Kidney tubule cell (primary cell): ENCODE measurements around the gene FRMPD2.
"Not testable (repeated sequence)": the region's sequence is repeated elsewhere in the genome, so short reads cannot be mapped to it uniquely, and the experiment has no call there.

Source experiments
- DNase-seq: peaks from one replicate; pipeline ENCODE4 v3.0.0-alpha.2; 2018; ENCODE audit warnings: low spot score

FRMPD2 gene

DNA sequence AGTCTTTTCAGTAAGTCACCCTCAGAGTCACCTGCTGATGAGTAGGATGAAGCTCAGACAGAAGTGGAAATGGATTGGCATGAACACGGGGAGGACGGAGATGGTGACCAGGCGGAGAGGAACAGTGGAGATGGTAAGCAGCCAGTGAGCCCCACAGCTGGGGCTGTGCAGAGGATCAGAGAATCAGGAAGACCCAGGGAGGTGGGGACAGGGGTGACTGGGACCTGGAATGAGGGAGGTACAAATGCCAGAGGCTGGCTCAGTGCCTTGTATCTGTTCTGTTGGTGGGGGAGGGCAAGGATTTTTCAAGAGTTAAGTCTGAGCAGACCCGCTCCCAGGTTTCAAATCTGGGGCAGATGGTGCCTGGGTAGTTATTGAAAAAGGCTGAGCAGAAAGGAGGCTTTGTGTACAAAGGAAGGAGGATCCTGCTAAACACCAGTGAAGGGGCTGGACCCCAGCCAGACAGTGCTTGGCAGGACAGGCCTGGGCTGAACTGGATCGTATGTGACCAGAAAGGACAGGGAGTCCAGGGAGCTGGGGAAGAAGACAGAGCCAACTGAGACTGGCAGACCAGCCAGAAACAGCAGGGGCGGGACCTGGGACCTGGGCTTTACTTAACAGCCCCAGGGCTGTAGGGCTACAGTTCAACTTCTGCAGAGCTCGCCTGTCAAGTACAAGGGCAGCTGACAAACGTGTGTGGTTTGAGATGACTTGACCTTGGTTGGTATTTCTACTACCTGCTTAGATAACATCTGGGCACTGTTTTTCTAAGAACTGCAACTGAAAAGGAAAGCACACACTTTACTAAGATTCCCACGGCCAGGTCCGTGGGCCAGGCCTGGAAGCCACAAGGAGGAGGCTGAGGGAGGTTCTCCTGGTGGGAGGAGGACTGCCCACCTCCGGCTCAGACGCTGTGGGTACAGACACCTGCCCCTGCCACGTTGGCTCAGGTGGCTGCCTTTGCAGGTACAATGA is 13.2 kb upstream of the FRMPD2 start:
- peak; percentile 19 for DNase-seq

DNA sequence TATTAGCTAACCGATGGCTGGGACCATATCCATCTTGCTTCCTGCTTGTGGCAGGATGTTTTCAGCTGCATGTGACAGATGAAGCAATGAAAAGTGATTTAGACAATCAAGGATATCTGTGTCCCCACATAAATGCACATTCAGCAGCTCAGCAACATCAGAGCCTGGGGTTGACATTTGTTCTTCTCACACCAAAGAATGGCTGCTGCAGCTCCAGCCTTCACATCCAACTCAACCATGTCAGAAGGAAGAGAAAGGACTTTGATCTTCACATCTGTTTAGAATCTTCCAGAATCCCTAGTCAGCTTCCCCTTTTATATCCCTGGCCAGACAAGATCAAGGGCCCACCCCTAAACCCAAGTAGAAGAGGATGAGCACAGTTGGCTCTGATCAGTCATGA is 11.9 kb upstream of the FRMPD2 start:
- DNase-seq, result no peak

DNA sequence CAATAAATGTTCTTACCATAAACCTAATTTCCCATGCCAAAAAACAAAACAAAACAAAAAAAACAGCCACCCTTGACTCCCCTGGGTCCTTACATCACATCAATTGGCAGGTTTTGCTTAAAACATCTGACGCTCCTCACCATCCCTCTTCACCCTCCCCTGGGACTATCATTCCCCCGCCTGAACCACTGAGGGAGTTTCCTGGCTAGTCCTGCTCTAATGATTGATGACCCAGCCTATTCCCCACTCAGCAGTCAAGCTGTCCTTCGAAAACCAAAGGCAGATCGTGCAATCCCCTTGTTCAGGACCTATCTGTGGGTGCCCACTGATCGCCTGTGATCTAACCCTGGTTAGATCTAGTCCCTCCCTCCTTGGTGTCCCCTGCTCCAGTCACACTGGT is 11.2 kb upstream of the FRMPD2 start:
- DNase-seq, result no peak

DNA sequence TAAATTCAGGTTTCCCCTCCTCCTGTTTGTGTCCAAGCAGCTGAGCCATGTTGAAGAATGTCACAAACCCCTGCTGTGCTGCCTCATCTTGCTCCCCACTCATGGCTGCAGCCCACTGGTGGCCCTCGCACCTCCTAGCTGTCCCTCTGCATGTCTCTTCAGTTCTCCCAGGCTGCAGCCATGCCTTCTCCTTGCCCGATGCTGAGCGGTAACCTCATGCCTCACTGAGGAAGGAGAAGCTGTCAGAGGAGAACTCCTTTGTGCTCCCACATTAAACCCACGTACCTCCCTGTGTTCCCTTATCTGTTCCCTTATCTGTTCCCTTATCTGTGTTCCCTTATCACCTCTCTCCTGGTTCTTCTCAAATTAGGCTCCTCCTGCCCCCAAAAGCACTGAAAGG is 10.3 kb upstream of the FRMPD2 start:
- DNase-seq, result no peak

DNA sequence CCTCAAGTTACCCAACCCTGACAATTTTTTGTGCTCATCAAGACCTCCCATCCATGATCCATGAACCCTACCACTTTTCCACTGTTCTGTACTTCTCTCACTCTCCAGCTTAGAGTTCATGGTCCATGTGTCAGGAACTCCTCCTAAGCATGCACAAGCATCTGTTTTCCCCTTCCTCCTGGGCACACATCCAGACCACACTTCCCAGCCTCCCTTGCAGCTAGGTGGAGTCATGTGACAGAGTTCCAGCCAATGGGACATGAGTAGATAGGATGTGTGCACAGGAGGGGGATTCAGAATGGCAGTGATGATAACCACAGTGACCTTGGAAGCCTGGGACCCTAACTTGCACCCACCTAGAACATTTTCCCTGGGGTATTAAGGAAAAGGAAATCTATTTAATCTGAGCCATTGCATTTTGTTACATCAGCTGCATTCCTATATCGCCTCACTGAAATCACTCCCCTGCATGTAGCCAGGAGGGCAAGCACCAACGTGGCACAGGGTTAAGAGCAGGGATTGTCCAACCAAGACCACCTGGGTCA is 9.6 kb upstream of the FRMPD2 start:
- peak; percentile 28 for DNase-seq

DNA sequence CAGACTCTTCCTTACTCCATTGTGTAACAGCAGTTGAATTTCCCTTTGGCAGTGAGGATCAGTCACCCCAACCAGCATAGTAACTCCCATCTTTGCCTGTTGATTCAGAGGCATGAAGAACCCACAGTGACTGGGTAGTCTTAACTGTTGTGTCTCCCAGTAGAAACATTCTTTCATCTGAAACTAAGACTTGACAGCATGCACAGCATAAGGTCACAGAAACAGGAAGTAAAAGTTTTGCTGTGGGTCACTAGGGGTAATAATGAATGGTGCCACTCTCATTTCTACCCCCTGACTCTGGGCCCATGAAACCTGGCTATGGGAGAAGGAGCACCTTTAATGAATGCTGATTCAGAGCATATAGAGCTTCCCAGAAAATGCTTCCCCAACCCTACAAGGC is 8.3 kb upstream of the FRMPD2 start:
- DNase-seq, result peak; percentile 12

DNA sequence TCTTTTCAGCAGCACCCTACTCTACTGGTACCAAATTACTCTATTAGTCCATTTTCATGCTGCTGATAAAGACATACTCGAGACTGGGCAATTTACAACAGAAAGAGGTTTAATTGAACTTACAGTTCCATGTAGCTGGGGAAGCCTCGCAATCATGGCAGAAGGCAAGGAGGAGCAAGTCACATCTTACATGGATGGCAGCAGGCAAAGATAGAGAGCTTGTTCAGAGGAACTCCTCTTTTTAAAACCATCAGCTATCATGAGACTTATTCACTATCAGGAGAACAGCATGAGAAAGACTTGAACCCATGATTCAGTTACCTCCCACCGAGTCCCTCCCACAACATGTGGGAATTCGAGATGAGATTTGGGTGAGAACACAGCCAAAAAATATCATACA is 7.2 kb upstream of the FRMPD2 start:
- DNase-seq, result not testable (repeated sequence)

DNA sequence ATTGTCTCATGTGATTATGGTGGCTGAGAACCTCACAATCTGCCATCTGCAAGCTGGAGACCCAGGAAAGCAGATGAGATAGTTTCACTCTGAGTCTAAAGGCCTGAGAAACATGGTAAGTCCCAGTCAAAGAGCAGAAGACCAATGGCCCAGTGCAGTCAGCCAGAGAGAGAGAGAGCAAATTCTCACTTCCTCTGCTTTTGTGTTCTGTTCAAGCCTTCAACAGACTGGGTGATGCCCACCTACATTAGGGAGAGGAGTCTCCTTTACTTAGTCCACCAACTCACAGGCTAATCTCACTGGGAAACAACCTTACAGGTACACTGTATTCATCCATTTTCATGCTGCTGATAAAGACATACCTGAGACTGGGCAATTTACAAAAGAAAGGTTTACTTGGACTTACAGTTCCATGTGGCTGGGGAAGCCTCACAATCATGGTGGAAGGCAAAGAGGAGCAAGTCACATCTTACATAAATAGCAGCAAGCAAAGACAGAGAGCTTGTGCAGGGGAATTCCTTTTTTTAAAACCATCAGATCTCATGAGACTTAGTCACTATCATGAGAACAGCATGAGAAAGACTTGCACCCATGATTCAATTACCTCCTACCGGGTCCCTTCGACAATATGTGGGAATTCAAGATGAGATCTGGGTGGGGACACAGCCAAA is 4.7 kb upstream of the FRMPD2 start:
- peak; percentile 12 for DNase-seq

DNA sequence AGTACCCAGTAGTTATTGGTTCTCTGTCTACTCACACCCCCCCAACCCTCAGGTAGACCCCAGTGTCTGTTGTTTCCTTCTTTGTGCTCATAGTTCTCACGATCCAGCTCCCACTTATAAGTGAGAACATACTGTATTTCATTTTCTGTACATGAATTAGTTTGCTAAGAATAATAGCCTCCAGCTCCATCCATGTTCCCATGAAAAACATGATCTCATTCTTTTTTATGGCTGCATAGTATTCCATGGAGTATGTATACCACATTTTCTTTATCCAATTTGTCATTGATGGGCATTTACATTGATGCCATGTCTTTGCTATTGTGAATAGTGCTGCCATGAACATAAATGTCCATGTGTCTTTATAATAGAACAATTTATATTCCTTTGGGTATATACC is 2.6 kb upstream of the FRMPD2 start:
- no peak for DNase-seq

DNA sequence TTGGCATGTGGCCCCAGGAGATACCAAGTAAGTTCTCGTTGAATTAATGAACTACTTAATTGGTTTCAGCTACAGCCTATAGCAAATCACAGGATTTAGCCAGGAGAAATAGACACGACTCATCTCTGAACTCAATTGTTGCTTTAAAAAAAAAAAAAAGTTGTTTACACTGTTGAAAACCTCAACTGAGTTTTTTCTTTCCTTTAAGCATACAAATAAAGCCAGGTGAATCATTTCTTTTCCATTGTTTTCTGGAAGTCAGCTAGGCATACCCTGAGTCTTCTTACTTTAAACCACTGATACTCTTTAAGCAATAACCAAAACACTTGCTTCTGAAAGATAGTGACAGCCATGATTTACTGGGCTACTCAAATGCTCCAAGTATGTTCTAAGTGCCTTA is 755 bp downstream of the FRMPD2 start:
- DNase-seq, result peak; percentile 16

DNA sequence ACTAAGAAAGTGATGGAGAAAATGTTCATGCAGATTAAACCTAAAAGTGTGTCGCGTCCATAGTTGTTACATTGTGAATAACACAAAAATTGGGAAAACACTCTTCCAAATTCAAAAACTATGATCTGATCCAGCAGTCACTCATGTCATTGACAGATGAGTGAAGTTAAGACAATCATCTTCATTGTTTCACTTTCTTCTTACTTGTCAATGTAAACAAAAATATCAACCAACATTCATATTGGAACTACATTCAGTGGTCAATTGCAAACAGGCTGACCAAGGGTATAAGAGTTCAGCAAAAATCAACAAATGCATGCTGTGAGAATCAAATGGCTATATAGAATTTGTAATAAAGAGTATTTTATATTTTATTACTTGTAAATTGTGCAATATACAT is 1.8 kb downstream of the FRMPD2 start:
- no peak for DNase-seq

DNA sequence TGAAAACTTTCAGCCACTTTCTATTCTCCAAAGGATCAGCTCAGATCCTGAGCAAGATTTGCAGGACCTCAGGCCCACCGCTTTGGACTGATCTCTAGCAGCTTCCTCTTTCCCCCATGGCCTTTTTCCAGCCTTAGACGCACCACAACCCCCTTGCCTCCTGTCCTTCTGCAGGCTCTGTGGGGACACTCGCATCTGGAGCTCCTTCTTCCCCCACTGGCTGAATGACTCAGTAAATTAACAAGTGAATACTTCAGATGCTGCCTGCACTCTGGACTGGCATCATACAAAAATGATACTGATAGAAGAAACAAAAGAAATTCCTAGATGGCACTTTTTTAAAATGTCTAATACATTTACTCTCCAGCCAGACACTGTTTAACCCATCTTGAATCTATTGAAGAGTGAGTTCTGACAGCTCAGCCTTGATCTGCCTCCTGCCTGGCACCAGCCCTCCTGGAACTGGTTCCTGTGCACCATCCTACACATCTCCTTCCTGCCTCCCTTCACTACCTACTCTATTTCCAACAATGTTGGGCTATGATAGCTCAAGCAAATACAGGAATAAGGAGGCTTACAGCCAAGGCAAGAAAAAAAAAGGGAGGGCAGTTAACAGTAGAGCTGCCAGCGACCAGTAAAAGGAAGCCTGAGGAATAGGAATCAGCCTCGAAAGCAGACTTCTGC is 3.3 kb downstream of the FRMPD2 start:
- DNase-seq, result no peak

DNA sequence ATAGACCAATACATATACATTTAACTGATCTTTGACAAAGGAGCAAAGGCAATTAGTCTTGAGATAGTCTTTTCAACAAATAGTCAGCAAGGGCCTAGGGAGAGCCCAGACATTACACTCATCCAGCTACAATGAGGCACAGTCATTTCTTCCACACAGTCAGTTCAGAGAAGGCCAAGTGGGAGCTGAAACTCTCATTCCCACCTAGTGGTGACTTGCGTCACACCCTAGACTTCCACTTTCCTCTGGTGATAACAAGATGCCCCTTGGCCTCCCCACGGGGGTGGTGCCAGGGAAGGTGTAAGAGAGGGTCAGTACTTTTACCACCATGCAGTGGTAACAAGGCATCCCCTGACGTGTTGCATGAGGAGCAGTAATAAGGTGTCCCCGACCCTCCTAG is 8.0 kb downstream of the FRMPD2 start:
- DNase-seq, result no peak

DNA sequence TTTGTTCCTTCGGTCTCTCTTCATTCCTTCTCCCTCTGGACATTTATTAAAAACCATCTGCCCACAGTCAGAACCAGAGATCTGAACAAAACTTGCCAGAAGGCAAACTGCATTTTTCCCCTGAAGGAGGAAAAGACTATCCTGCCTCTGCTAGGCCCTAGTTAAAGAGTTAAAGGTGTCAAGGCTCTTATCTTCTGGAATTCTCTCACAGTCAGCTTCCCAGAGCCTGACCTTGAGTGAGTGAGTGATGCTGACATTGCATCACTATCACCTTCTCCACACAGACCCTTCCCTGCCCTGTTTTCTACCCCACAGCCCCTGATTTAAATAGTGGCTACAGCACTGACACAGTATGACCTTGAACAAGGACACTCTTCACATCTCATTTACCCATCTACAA is 16.4 kb downstream of the FRMPD2 start:
- no peak for DNase-seq

DNA sequence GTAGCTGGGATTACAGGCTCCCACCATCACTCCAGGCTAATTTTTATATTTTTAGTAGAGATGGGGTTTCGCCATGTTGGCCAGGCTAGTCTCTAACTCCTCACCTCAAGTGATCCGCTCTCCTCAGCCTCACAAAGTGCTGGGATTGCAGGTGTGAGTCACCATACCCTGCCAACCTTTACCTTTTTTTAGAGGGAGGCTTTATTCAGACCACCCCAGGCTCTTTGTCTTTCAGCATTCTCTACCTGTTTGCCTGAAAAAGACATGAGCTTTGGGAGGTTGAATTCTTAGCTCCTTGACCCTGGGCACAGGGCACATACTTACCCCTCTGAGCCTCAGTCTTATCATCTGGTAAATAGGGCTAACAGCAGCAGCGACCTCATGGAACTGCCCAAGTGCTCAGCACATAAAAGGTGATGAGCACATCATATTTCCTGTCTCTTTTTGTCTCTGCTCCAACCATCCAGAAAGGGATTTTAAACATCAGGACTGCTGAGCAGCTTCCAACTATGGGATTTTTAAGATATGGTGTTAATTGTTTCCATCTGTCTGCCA is 17.0 kb downstream of the FRMPD2 start:
- no peak for DNase-seq

DNA sequence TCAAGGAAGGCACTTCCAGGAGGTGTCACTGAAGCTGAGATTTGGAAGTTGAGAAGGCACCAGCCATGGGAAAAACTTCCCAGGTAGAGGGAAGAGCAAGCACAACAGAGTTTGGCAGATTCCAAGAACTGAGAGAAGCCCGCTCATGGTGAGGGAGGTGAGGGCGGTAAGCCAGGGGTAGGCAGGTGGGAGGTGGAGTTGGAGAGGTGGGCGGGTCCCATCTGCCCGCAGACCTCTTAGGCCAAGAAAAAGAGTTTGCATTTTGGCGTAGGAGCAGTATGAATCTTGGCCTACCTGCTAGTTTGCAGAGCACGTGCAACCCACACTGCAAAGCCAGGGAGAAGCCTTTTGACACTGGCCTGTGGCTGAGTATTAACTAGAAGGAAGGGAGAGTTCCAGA is 18.8 kb downstream of the FRMPD2 start:
- no peak for DNase-seq

DNA sequence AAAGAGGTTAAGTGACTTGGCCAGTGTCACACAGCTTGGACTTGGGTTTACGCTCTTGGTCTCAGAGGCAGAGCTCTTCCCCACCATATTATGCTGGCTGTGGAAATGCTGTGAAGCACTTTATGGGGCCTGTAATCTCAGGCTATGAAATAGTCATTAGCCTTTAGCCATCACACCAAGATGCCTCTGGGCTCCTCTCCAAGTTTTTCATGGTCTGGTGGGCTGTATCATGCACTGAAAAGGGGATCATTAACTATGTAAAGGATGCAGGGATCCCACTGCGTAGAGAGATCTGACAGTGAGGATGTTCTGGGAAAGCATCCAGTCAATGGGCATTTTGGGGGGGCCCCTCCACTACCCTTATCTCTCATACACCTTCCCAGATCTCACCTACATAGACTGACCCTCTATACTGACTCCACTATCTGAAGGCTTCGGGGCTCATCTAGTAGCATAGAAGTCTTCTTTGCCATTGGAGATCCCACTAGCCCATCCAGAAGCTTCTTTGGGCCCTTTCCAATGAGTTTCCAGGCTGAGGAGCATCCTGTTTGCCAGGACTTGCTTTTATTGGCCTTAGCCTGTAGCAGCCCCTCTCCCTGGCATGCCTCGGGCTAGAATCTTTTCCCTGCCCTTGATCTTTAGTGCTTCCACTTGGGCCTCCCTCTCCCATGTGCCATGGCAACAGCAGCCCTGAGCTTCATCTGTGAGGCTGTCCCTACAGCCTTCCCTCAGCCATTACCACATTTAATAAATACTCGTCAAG is 19.6 kb downstream of the FRMPD2 start:
- DNase-seq, result peak; percentile 84

DNA sequence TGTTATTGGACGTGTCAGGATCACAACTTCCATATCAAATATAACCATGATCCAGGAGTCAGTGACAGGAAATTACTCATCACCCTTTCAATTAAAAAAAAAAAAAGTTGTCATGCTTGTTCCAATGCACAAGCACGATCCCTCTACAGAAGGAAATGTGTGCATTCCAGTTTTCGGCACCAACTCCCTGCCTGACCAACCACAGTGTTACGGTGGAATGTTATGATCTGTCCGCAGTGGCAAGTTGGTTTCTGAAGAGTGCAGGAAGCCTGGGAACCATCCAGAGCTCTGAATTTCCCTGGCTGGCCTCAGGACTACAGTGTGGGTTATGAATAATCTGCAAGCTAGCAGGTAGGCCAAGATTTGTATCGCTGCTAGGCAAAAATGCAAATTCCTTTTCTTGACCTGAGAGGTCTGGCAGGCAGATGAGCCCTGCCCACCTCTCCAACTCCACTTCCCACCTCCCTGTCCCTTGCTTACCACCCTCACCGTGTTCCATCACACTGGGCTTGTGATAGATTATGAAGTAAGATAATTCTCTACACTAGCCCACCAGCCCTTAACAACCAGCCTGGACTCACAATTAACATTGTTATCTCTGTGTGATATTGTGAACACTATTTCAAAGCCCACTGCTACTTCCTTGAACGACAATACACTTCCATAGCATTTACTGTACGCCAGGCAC is 20.4 kb downstream of the FRMPD2 start:
- DNase-seq, result peak; percentile 98

DNA sequence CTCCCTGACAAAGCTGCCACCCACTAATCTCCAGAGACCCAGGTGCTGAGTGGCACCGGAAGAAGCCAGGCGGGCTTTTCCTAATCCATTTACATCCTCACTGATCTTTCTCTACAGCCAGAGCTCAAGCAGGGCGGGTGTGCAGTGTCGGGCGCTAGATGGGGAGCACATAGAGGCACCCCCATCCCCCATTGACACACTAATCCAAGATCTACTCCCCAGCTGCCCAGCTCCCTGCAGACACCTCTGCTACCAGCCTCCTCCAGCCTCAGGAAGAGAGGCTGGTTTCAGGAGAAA is 22.2 kb downstream of the FRMPD2 start:
- DNase-seq, result no peak

DNA sequence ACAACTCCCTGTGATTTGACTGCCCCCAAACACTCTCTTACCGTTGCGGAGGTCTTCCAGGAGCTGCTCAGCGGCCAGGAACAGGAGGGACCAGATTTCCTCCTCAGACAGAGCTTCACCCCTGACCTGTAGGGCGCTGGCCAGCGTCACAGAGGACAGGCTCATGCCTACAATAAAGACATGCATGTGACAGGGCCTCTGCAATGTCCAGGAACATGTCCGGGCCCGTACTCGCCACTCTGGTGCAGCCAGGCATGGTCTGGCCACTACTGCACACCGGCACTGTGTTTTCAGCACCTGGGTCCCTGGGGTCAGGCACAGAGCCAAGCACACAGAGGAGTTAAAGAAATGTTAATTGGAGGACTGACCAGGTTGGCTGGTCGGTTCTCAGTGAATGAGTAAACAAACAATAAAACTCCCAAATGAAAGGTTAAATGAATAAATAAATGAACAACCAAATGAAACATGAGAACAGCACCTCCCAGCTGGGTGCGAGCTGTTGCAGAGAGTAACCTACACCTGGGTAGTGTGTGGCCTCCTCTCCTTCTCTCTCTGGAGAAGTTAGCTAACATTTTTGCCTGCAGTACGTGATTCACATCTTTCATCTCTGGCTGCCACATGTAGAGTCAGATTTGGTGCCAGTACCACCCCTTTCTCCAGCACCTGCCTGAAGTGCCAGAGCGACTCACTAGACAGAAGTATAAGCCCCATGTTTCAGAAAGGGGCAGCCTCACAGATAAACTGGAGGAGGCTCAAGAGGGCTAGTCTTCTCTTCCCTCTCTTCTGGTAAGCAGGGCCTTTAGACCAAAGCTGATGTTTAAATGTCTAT is 22.8 kb downstream of the FRMPD2 start:
- DNase-seq, result peak; percentile 65
